Hypothalamus (tissue), 51 donors: ENCODE data around the gene TGIF2.
"Not testable (repeated sequence)": the region's sequence is repeated elsewhere in the genome, so short reads cannot be mapped to it uniquely, and the experiment has no call there.

ENCODE experiments used
- DNase-seq, 51 donors: peaks; one replicate each; lab custom pipeline; 2025; lab: John Stamatoyannopoulos, UW

The TGIF2 gene

GRCh38 chr20:36546111-36546736, 27.2 kb upstream of the TGIF2 start:
- DNase-seq, result no peak

- no peak for DNase-seq
Measured at GRCh38 chr20:36547186-36548005, 26.0 kb upstream of the TGIF2 start.

GRCh38 chr20:36548006-36548315, 25.4 kb upstream of the TGIF2 start:
- DNase-seq, result no peak

- DNase-seq, result no peak
Measured at GRCh38 chr20:36548704-36549627, 24.4 kb upstream of the TGIF2 start.

- DNase-seq, result no peak
Measured at GRCh38 chr20:36549628-36549941, 23.8 kb upstream of the TGIF2 start.

GRCh38 chr20:36549942-36550789, 23.2 kb upstream of the TGIF2 start:
- no peak for DNase-seq

- DNase-seq, result no peak
Measured at GRCh38 chr20:36550790-36551299, 22.6 kb upstream of the TGIF2 start.

- DNase-seq, result no peak
Measured at GRCh38 chr20:36555248-36555647, 18.1 kb upstream of the TGIF2 start.

GRCh38 chr20:36562724-36563123, 10.7 kb upstream of the TGIF2 start:
- no peak for DNase-seq

GRCh38 chr20:36563374-36563773, 10.0 kb upstream of the TGIF2 start:
- DNase-seq, result no peak

- DNase-seq, result not testable (repeated sequence)
Measured at GRCh38 chr20:36564078-36564725, 9.2 kb upstream of the TGIF2 start.

GRCh38 chr20:36564726-36565121, 8.7 kb upstream of the TGIF2 start:
- not testable (repeated sequence) for DNase-seq

- DNase-seq, result no peak
Measured at GRCh38 chr20:36565520-36565919, 7.9 kb upstream of the TGIF2 start.

GRCh38 chr20:36569847-36570429, 3.5 kb upstream of the TGIF2 start:
- DNase-seq, result no peak

- no peak for DNase-seq
Measured at GRCh38 chr20:36571564-36572504, 1.6 kb upstream of the TGIF2 start.

GRCh38 chr20:36572701-36573102, 695 bp upstream of the TGIF2 start:
- DNase-seq, result peak in 1 of 51 donors; percentile 22

GRCh38 chr20:36573798-36574365, 485 bp downstream of the TGIF2 start:
- peak in 28 of 51 donors; percentile 3 to 57 (median 24) for DNase-seq
